Natural killer cell (primary cell): ENCODE measurements around the gene PTPRB. TPM values are rescaled to one million over a fixed set of nuclear protein-coding genes. Genes with fewer than 3 reads are reported as not detected.

Source experiments
- ATAC-seq, 3 donors: fragments of 150-1000 bp in 2 of 3; fragments of 200-7000 bp in 1 of 3; cut with Tn5 transposase; 1 replicate in 1 of 3; 2 replicates in 2 of 3; pipeline ENCODE4 v1.10.0; 2021; ENCODE audit warnings: mild to moderate bottlenecking in 2 of 3, moderate library complexity in 2 of 3
- DNase-seq, 2 donors: peaks; one replicate each; pipeline versions ENCODE4 v3.0.0 to v3.0.0-alpha.2; 2013 to 2021; ENCODE audit warnings: mixed read lengths in 1 of 2
- H3K27ac ChIP-seq: one replicate; pipeline ENCODE4 v1.5.1; 2013; ENCODE audit warnings: mild to moderate bottlenecking, low read length
- H3K27me3 ChIP-seq: one replicate; pipeline ENCODE4 v1.6.1; 2013; ENCODE audit warnings: low read length; ENCODE audit not compliant: control insufficient read depth, insufficient read depth
- H3K36me3 ChIP-seq: one replicate; pipeline ENCODE4 v1.6.1; 2013; ENCODE audit warnings: low read length; ENCODE audit not compliant: control insufficient read depth, insufficient read depth
- H3K4me1 ChIP-seq: one replicate; pipeline ENCODE4 v1.6.1; 2013; ENCODE audit warnings: low read length; ENCODE audit not compliant: control insufficient read depth, insufficient read depth
- H3K4me3 ChIP-seq: one replicate; pipeline ENCODE4 v1.5.1; 2013; ENCODE audit warnings: low read length
- H3K9me3 ChIP-seq: one replicate; pipeline ENCODE4 v1.6.1; 2013; ENCODE audit warnings: low read length; ENCODE audit not compliant: control insufficient read depth, insufficient read depth
- H3K27ac Mint-ChIP-seq, 2 donors: one replicate each; pipeline ENCODE4 v1.8.0; 2022; ENCODE audit warnings: mild to moderate bottlenecking in 2 of 2, mixed read lengths in 2 of 2, moderate library complexity in 1 of 2
- H3K27me3 Mint-ChIP-seq, 2 donors: one replicate each; pipeline ENCODE4 v1.8.0; 2022; ENCODE audit warnings: low read depth in 2 of 2, mixed read lengths in 2 of 2
- H3K36me3 Mint-ChIP-seq: one replicate; pipeline ENCODE4 v1.8.0; 2022; ENCODE audit warnings: mixed read lengths
- H3K4me1 Mint-ChIP-seq, 2 donors: one replicate each; pipeline ENCODE4 v1.8.0; 2022; ENCODE audit warnings: mixed read lengths in 2 of 2
- H3K4me3 Mint-ChIP-seq: one replicate; pipeline ENCODE4 v1.8.0; 2022; ENCODE audit warnings: mild to moderate bottlenecking, moderate library complexity, mixed read lengths
- H3K9me3 Mint-ChIP-seq, 2 donors: one replicate each; pipeline ENCODE4 v1.8.0; 2022; ENCODE audit warnings: mixed read lengths in 2 of 2
- CTCF ChIP-seq: fragments of 200-600 bp; IDR thresholded peaks from one replicate; pipeline ENCODE4 v1.8.0; 2022; ENCODE audit warnings: antibody characterized with exemption
- WGBS: methylation state at CpG from one replicate; pipeline ENCODE4 v1.1.7; 2013; ENCODE audit warnings: missing lambda C conversion rate; ENCODE audit not compliant: insufficient coverage; 5-methylcytosine and 5-hydroxymethylcytosine counted together
- intact Hi-C: fragments of 100-400 bp; cut with micrococcal nuclease; formaldehyde crosslinking; loops from one replicate; pipeline ENCODE4 v1.14.2; 2022
- total RNA-seq, 4 donors: library from RNA; stranded (reverse); fragments of 120-200 nt in 1 of 4; gene quantifications; one replicate each; pipeline versions ENCODE4 v1.2.3 to v1.2.4, GENCODE V29; 2013 to 2022

PTPRB gene
- total RNA-seq, 3 donors from 2014 or later (not counting 1 experiment from before 2014, with no cell fraction given) = 2.3 to 7.8 (median 5.5) TPM

DNA sequence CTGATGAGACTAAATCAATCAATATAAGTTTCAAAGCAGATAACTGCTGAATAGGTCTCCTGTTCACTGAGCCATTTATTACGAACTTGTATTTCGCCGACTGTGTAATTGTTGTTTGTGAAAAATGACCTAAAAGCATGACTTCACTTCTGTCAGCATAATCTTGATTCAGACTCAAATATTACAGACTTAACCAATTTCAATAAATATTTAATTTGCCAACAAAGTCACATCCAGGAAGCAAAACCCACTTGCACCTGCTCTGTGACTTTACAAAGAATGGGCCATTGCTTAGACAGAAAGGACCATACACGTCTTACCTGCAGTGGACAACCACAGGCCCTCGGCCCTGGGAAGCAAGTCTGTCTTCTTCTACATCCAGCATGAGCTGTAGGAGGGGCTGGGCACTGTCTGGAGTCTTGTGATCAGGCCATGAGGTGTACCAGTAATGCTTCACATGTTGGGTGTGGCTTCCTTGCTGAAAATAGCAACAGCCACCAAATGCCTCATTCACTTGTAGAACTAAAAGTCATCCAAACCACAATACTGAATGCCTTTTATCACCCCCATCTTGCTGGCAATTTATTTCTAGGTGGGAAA lies 23.5 kb upstream of the PTPRB start:
- Histone ChIP-seq H3K36me3 (no peaks in the 10 kb centered on the region), H3K27ac (peak overlapping the region; percentile 58), H3K4me3 (no peak overlapping the region), H3K9me3 (no peaks in the 10 kb centered on the region), H3K4me1 (peaks cover 9% of the 10 kb centered on the region), H3K27me3 (no peaks in the 10 kb centered on the region)
- Mint-ChIP-seq H3K4me1 (peaks cover 39 to 47% of the 10 kb centered on the region in 2 donors), H3K9me3 (peaks cover 0 to 3% of the 10 kb centered on the region in 2 donors), H3K27ac (peak overlapping the region; percentile 88 to 90), H3K27me3 (no peaks in the 10 kb centered on the region), H3K4me3 (peak overlapping the region; percentile 45), H3K36me3 (no peaks in the 10 kb centered on the region)
- ATAC-seq = peak; percentile 85 to 92 (median 87)
- DNase-seq = peak; percentile 14 to 57
- intact Hi-C loops = loop anchor here (1.0 to 5.0 kb wide), 2 partner anchors 14 to 48 kb away; no protein-coding TSS in a partner anchor
- 74% methylated on average over 5 of the region's 5 CpGs for WGBS
- no peak for TF ChIP-seq CTCF

- Histone ChIP-seq H3K36me3 (no peaks in the 10 kb centered on the region), H3K9me3 (no peaks in the 10 kb centered on the region), H3K27ac (peak overlapping the region; percentile 58), H3K4me1 (peaks cover 9% of the 10 kb centered on the region), H3K27me3 (no peaks in the 10 kb centered on the region), H3K4me3 (no peak overlapping the region)
- intact Hi-C loops = loop anchor here (1.0 to 5.0 kb wide), 2 partner anchors 14 to 48 kb away; no protein-coding TSS in a partner anchor
- no peak for DNase-seq
- no peak for ATAC-seq
- TF ChIP-seq CTCF = no peak
- H3K9me3 Mint-ChIP-seq = peaks cover 0 to 3% of the 10 kb centered on the region in 2 donors
- peak overlapping the region; percentile 88 to 90 for H3K27ac Mint-ChIP-seq
- H3K4me3 Mint-ChIP-seq = peak overlapping the region; percentile 45
- WGBS = 94% methylated on average over 3 of the region's 5 CpGs
- H3K27me3 Mint-ChIP-seq = no peaks in the 10 kb centered on the region
- H3K4me1 Mint-ChIP-seq = peaks cover 39 to 47% of the 10 kb centered on the region in 2 donors
- peaks cover 4% of the 10 kb centered on the region for H3K36me3 Mint-ChIP-seq
Observed at GRCh38 chr12:70660002-70660604, 22.9 kb upstream of the PTPRB start.

DNA sequence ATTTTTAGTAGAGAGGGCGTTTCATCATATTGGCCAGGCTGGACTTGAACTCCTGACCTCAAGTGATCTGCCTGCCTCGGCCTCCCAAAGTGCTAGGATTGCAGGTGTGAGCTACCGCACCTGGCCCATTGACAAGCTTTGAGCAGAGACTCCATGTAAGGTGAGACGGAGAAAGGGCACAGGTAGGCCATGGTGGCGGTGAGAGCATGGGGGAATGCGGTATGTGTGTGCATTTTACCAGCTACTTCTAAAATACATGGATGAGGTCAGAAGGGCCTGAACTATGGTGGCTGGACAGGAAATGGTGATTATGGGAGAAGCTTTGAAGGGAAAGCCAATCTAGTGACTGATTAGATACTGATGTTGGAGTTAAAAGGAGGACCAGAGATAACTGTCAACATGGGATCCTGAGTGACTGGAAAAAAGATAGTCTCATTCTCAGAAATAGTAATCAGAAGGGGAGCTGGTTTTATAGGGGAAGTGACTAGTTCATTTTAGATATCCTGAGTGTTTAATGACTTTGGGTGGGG lies 21.9 kb upstream of the PTPRB start:
- Histone ChIP-seq H3K4me3 (no peak overlapping the region), H3K36me3 (no peaks in the 10 kb centered on the region), H3K27ac (no peak overlapping the region), H3K9me3 (no peaks in the 10 kb centered on the region), H3K4me1 (peaks cover 9% of the 10 kb centered on the region), H3K27me3 (no peaks in the 10 kb centered on the region)
- Mint-ChIP-seq H3K4me1 (peaks cover 32 to 41% of the 10 kb centered on the region in 2 donors), H3K27me3 (no peaks in the 10 kb centered on the region), H3K36me3 (peaks cover 6% of the 10 kb centered on the region), H3K27ac (peak overlapping the region in 1 of 2 donors; percentile 78), H3K4me3 (no peak overlapping the region), H3K9me3 (peaks cover 0 to 3% of the 10 kb centered on the region in 2 donors)
- no peak for DNase-seq
- no peak for TF ChIP-seq CTCF
- no peak for ATAC-seq
- intact Hi-C loops = no loop called here
- 93% methylated on average over 6 of the region's 6 CpGs for WGBS
